Esophagus muscularis mucosa (tissue), 4 donors: Measurements from ENCODE around the gene MAP4K1. TPM values are rescaled to one million over a fixed set of nuclear protein-coding genes. Genes with fewer than 3 reads are reported as not detected.
"Not testable (repeated sequence)": the region's sequence is repeated elsewhere in the genome, so short reads cannot be mapped to it uniquely, and the experiment has no call there.

Experiments
- DNase-seq: peaks from one replicate; pipeline ENCODE4 v3.0.0-alpha.2; 2017; ENCODE audit errors: extremely low spot score
- H3K27ac ChIP-seq, 4 donors: fragments of 200-600 bp; sonication (generic); replicated peaks in 1 of 4; 1 replicate in 3 of 4; 2 replicates in 1 of 4; pipeline ENCODE4 v1.5.1; 2016 to 2019; ENCODE audit warnings: mild to moderate bottlenecking in 1 of 4
- H3K27me3 ChIP-seq, 4 donors: fragments of 200-600 bp; sonication (generic); one replicate each; pipeline versions ENCODE4 v1.5.1 to v1.6.0; 2016 to 2019
- H3K36me3 ChIP-seq, 4 donors: fragments of 200-600 bp; sonication (generic); one replicate each; pipeline ENCODE4 v1.5.1; 2016 to 2019
- H3K4me1 ChIP-seq, 4 donors: fragments of 200-600 bp; sonication (generic); one replicate each; pipeline ENCODE4 v1.5.1; 2016 to 2019
- H3K4me3 ChIP-seq, 4 donors: fragments of 200-600 bp; sonication (generic); 1 replicate in 2 of 4; 2 replicates in 2 of 4; pipeline ENCODE4 v1.5.1; 2016 to 2019; ENCODE audit warnings: mild to moderate bottlenecking in 4 of 4, moderate library complexity in 1 of 4
- H3K9me3 ChIP-seq, 4 donors: fragments of 200-600 bp; sonication (generic); 1 replicate in 3 of 4; 2 replicates in 1 of 4; pipeline ENCODE4 v1.5.1; 2016 to 2019
- EP300 ChIP-seq: sonication (generic); formaldehyde crosslinking; IDR thresholded peaks from one replicate; pipeline ENCODE4 v1.6.1; 2017; ENCODE audit warnings: antibody characterized with exemption
- POLR2A ChIP-seq: fragments of 450-650 bp; IDR thresholded peaks from one replicate; pipeline ENCODE4 v1.6.1; 2017; ENCODE audit warnings: antibody characterized with exemption, moderate library complexity, mild to moderate bottlenecking, low read depth
- POLR2AphosphoS5 ChIP-seq, 2 donors: sonication (generic); formaldehyde crosslinking; IDR thresholded peaks; one replicate each; pipeline ENCODE4 v1.6.1; 2017; ENCODE audit warnings: antibody characterized with exemption in 2 of 2
- WGBS: methylation state at CpG from one replicate; pipeline ENCODE4 v1.1.5; 2018; 5-methylcytosine and 5-hydroxymethylcytosine counted together
- intact Hi-C: fragments of 100-400 bp; cut with DNase I; formaldehyde crosslinking; loops from one replicate; pipeline ENCODE4 v1.15.1; 2023
- total RNA-seq, 4 donors: library from RNA; depleted of rRNA; stranded (reverse); fragments of >200 nt; gene quantifications; one replicate each; pipeline versions ENCODE4 v1.1.0 to v1.2.1, GENCODE V29; 2016
- TF ChIP-seq, protein P1 (sequence below), 3 experiments: fragments of 200-600 bp in 2 of 3; fragments of 450-650 bp in 1 of 3; sonication (generic) in 2 of 3; IDR thresholded peaks; one replicate each; pipeline ENCODE4 v1.5.1; 2017 to 2019; ENCODE audit warnings: antibody characterized with exemption in 3 of 3, mild to moderate bottlenecking in 2 of 3, moderate library complexity in 1 of 3

Gene MAP4K1
- total RNA-seq, 4 donors from 2014 or later, result 1.2 to 4.5 (median 3.1) TPM

GRCh38 chr19:38632476-38633213, 14.9 kb upstream of the MAP4K1 start:
- peaks cover 41 to 86% (median 82%) of the 10 kb centered on the region in 4 donors for H3K36me3 ChIP-seq
- no peak overlapping the region for H3K27ac ChIP-seq
- no peaks in the 10 kb centered on the region for H3K9me3 ChIP-seq
- H3K4me3 ChIP-seq, result no peak overlapping the region
- TF ChIP-seq POLR2A (no peak), POLR2AphosphoS5 (IDR thresholded peaks at IDR 0.05) (no peak), EP300 (no peak)
- TF ChIP-seq, protein P1, sequence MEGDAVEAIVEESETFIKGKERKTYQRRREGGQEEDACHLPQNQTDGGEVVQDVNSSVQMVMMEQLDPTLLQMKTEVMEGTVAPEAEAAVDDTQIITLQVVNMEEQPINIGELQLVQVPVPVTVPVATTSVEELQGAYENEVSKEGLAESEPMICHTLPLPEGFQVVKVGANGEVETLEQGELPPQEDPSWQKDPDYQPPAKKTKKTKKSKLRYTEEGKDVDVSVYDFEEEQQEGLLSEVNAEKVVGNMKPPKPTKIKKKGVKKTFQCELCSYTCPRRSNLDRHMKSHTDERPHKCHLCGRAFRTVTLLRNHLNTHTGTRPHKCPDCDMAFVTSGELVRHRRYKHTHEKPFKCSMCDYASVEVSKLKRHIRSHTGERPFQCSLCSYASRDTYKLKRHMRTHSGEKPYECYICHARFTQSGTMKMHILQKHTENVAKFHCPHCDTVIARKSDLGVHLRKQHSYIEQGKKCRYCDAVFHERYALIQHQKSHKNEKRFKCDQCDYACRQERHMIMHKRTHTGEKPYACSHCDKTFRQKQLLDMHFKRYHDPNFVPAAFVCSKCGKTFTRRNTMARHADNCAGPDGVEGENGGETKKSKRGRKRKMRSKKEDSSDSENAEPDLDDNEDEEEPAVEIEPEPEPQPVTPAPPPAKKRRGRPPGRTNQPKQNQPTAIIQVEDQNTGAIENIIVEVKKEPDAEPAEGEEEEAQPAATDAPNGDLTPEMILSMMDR (IDR thresholded peaks at IDR 0.05), result no peak
- DNase-seq, result no peak
- no peaks in the 10 kb centered on the region for H3K27me3 ChIP-seq
- 88% methylated on average over 15 of the region's 16 CpGs for WGBS
- H3K4me1 ChIP-seq, result peaks cover 14 to 32% (median 23%) of the 10 kb centered on the region in 4 donors
- intact Hi-C loops, result loop anchor here (10.0 kb wide), 2 partner anchors 118 to 202 kb away; partner anchors contain the start of gene ECH1

DNA sequence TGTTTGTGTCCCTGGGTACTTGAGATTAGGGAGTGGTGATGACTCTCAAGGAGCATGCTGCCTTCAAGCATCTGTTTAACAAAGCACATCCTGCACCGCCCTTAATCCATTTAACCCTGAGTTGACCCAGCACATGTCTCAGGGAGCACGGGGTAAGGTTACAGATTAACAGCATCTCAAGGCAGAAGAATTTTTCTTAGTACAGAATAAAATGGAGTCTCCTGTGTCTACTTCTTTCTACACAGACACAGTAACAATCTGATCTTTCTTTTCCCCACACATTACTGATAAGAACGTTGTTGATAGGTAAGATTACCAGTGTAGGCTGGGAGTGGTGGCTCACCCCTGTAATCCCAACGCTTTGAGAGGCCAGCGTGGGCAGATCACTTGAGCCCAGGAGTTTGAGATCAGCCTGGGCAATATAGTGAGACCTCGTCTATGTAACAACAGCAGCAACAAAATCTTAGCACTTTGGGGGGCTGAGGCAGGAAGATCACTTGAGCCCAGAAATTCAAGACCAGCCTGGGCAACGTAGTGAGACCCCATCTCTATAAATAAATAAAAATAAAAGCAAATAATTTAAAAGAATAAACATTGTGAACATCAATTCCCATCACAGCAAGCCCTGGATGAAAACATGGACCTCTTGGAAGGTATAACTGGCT, 14.2 kb upstream of the MAP4K1 start:
- intact Hi-C loops, result loop anchor here (10.0 kb wide), 2 partner anchors 117 to 203 kb away; partner anchors contain the start of gene ECH1
- not testable (repeated sequence) for H3K9me3 ChIP-seq, DNase-seq, H3K27ac ChIP-seq, H3K4me3 ChIP-seq, H3K27me3 ChIP-seq
- Histone ChIP-seq H3K4me1 (peaks cover 14 to 26% (median 16%) of the 10 kb centered on the region in 4 donors), H3K36me3 (peaks cover 48 to 91% (median 88%) of the 10 kb centered on the region in 4 donors)
- WGBS, result 69% methylated on average over 7 of the region's 7 CpGs

GRCh38 chr19:38631301-38631700, 13.5 kb upstream of the MAP4K1 start:
- H3K27me3 ChIP-seq, DNase-seq, H3K9me3 ChIP-seq, H3K4me3 ChIP-seq, H3K27ac ChIP-seq: not testable (repeated sequence)
- peaks cover 9 to 20% (median 13%) of the 10 kb centered on the region in 4 donors for H3K4me1 ChIP-seq
- H3K36me3 ChIP-seq, result peaks cover 54 to 92% (median 88%) of the 10 kb centered on the region in 4 donors
- intact Hi-C loops, result loop anchor here (10.0 kb wide), 2 partner anchors 116 to 204 kb away; partner anchors contain the start of gene ECH1
- WGBS, result 73% methylated on average over 11 of the region's 11 CpGs

GRCh38 chr19:38629568-38629967, 11.8 kb upstream of the MAP4K1 start:
- H3K4me3 ChIP-seq, result no peak overlapping the region
- TF ChIP-seq POLR2A (no peak), EP300 (no peak), POLR2AphosphoS5 (IDR thresholded peaks at IDR 0.05) (no peak)
- TF ChIP-seq, protein P1 (IDR thresholded peaks at IDR 0.05), result no peak
- H3K9me3 ChIP-seq, result no peaks in the 10 kb centered on the region
- peaks cover 72 to 94% (median 91%) of the 10 kb centered on the region in 4 donors for H3K36me3 ChIP-seq
- 99% methylated on average over 6 of the region's 6 CpGs for WGBS
- intact Hi-C loops, result loop anchor here (10.0 kb wide), 1 partner anchor 305 kb away; the partner anchor contains the start of genes MRPS12 and SARS2
- no peak overlapping the region for H3K27ac ChIP-seq
- no peaks in the 10 kb centered on the region for H3K27me3 ChIP-seq
- no peak for DNase-seq
- peaks cover under 1 to 9% (median 5%) of the 10 kb centered on the region in 4 donors for H3K4me1 ChIP-seq

- WGBS, result 95% methylated on average over 4 of the region's 4 CpGs
- intact Hi-C loops, result loop anchor here (10.0 kb wide), 1 partner anchor 308 kb away; the partner anchor contains the start of genes MRPS12 and SARS2
- Histone ChIP-seq H3K4me1 (no peaks in the 10 kb centered on the region), H3K27ac (no peak overlapping the region), H3K9me3 (no peaks in the 10 kb centered on the region), H3K36me3 (peaks cover 84 to 100% (median 98%) of the 10 kb centered on the region in 4 donors), H3K4me3 (no peak overlapping the region), H3K27me3 (no peaks in the 10 kb centered on the region)
- DNase-seq, result no peak
- TF ChIP-seq POLR2A (no peak), POLR2AphosphoS5 (IDR thresholded peaks at IDR 0.05) (no peak), EP300 (no peak)
- TF ChIP-seq, protein P1 (IDR thresholded peaks at IDR 0.05), result no peak
Measured at GRCh38 chr19:38626401-38626800, 8.6 kb upstream of the MAP4K1 start.
